OCI-LY1 (cell line): Measurements from ENCODE around the gene CHCHD4.

Experiments
- H2AFZ ChIP-seq: fragments of 200-600 bp; sonication (generic), shearing (Covaris generic); 2 replicates; pipeline ENCODE4 v1.6.0; 2014; ENCODE audit warnings: antibody characterized with exemption, mild to moderate bottlenecking, low read length
- H3F3A ChIP-seq: fragments of 200-600 bp; sonication (generic), shearing (Covaris generic); 2 replicates; pipeline ENCODE4 v1.6.0; 2014; ENCODE audit warnings: mild to moderate bottlenecking, antibody characterized with exemption, low read length, moderate library complexity; ENCODE audit not compliant: insufficient read depth
- H3K27ac ChIP-seq: fragments of 200-600 bp; sonication (generic); 2 replicates; pipeline ENCODE4 v1.5.1; 2014; ENCODE audit warnings: low read length, mixed run types, mild to moderate bottlenecking, low read depth; ENCODE audit not compliant: poor library complexity, severe bottlenecking
- H3K27me3 ChIP-seq: fragments of 200-600 bp; sonication (generic); 2 replicates; pipeline ENCODE4 v1.6.0; 2014; ENCODE audit warnings: antibody characterized with exemption, mild to moderate bottlenecking, low read length, moderate library complexity; ENCODE audit not compliant: insufficient read depth
- H3K36me3 ChIP-seq: fragments of 200-600 bp; sonication (generic); 2 replicates; pipeline ENCODE4 v1.6.1; 2014; ENCODE audit warnings: mild to moderate bottlenecking, antibody characterized with exemption, low read length, moderate library complexity, mixed read lengths; ENCODE audit not compliant: insufficient read depth
- H3K4me1 ChIP-seq: fragments of 200-600 bp; sonication (generic); 2 replicates; pipeline ENCODE4 v1.5.1; 2014; ENCODE audit warnings: mild to moderate bottlenecking, low read length, moderate library complexity; ENCODE audit not compliant: insufficient read depth, severe bottlenecking
- H3K4me2 ChIP-seq: fragments of 200-600 bp; sonication (generic), shearing (Covaris generic); 2 replicates; pipeline ENCODE4 v1.6.1; 2014; ENCODE audit warnings: low read length
- H3K4me3 ChIP-seq: fragments of 200-600 bp; sonication (generic); 2 replicates; pipeline ENCODE4 v1.5.1; 2014; ENCODE audit warnings: low read length, low read depth, mild to moderate bottlenecking, mixed read lengths; ENCODE audit not compliant: poor library complexity, severe bottlenecking
- H3K79me2 ChIP-seq: fragments of 200-600 bp; shearing (Covaris generic); 2 replicates; pipeline ENCODE4 v1.6.1; 2016; ENCODE audit warnings: mixed run types, low read length, mixed read lengths; ENCODE audit not compliant: insufficient read depth
- H3K9ac ChIP-seq: fragments of 200-600 bp; sonication (generic), shearing (Covaris generic); 2 replicates; pipeline ENCODE4 v1.6.1; 2014; ENCODE audit warnings: mild to moderate bottlenecking, low read length, mixed read lengths
- H3K9me2 ChIP-seq: fragments of 200-600 bp; sonication (generic), shearing (Covaris generic); 2 replicates; pipeline ENCODE4 v1.6.1; 2014; ENCODE audit warnings: low read depth, mild to moderate bottlenecking, low read length, mixed read lengths
- H3K9me3 ChIP-seq: fragments of 200-600 bp; shearing (Covaris generic); 2 replicates; pipeline ENCODE4 v1.6.1; 2014; ENCODE audit warnings: low read length, mixed read lengths
- H4K20me1 ChIP-seq: fragments of 200-600 bp; sonication (generic), shearing (Covaris generic); 2 replicates; pipeline ENCODE4 v1.6.0; 2016; ENCODE audit warnings: mild to moderate bottlenecking, low read length; ENCODE audit not compliant: insufficient read depth
- CTCF ChIP-seq: fragments of 200-600 bp; sonication (generic), shearing (Covaris generic); IDR thresholded peaks from 2 replicates; pipeline ENCODE4 v1.5.1; 2017; ENCODE audit warnings: mild to moderate bottlenecking, antibody characterized with exemption, low read length, moderate library complexity, mixed read lengths
- EZH2 ChIP-seq: fragments of 200-600 bp; sonication (generic), shearing (Covaris generic); IDR thresholded peaks from 2 replicates; pipeline ENCODE4 v1.8.0; 2017; ENCODE audit warnings: borderline replicate concordance, mixed run types, mild to moderate bottlenecking, antibody characterized with exemption, low read length, moderate library complexity, mixed read lengths

CHCHD4 gene

GRCh38 chr3:14153663-14154062 lies 29.0 kb upstream of the CHCHD4 start:
- Histone ChIP-seq H3K9ac (no peak overlapping the region), H3K9me2 (no peaks in the 10 kb centered on the region), H3K27me3 (no peaks in the 10 kb centered on the region), H3K9me3 (no peaks in the 10 kb centered on the region), H3F3A (no peaks in the 10 kb centered on the region), H3K27ac (no peak overlapping the region), H3K4me3 (no peak overlapping the region), H3K4me2 (no peak overlapping the region), H4K20me1 (no peaks in the 10 kb centered on the region), H3K79me2 (no peaks in the 10 kb centered on the region), H2AFZ (no peak overlapping the region), H3K36me3 (peaks cover 45% of the 10 kb centered on the region), H3K4me1 (no peaks in the 10 kb centered on the region)
- TF ChIP-seq EZH2: no peak
- no peak for TF ChIP-seq CTCF

- no peaks in the 10 kb centered on the region for H3K79me2 ChIP-seq
- H3K36me3 ChIP-seq: peaks cover 38% of the 10 kb centered on the region; the same call in 1 of the 2 replicates
- no peaks in the 10 kb centered on the region for H3K27me3 ChIP-seq
- no peak overlapping the region for H3K4me3 ChIP-seq
- H3K4me2 ChIP-seq: no peak overlapping the region
- H4K20me1 ChIP-seq: no peaks in the 10 kb centered on the region
- no peak overlapping the region for H3K9ac ChIP-seq
- no peaks in the 10 kb centered on the region for H3K9me2 ChIP-seq
- no peak for TF ChIP-seq CTCF
- TF ChIP-seq EZH2: no peak
- H3K4me1 ChIP-seq: no peaks in the 10 kb centered on the region
- H2AFZ ChIP-seq: no peak overlapping the region
- no peaks in the 10 kb centered on the region for H3F3A ChIP-seq
- H3K9me3 ChIP-seq: no peaks in the 10 kb centered on the region
- no peak overlapping the region for H3K27ac ChIP-seq
These were observed 28.3 kb upstream of the CHCHD4 start for GRCh38 chr3:14152963-14153355.

- Histone ChIP-seq H3K79me2 (no peaks in the 10 kb centered on the region), H3K27ac (no peak overlapping the region), H3K27me3 (no peaks in the 10 kb centered on the region), H3K36me3 (peaks cover 32% of the 10 kb centered on the region; the same call in 1 of the 2 replicates), H3K4me3 (no peak overlapping the region), H3K9me2 (no peaks in the 10 kb centered on the region), H3F3A (no peaks in the 10 kb centered on the region), H3K9me3 (no peaks in the 10 kb centered on the region), H3K4me2 (no peak overlapping the region), H2AFZ (no peak overlapping the region), H3K9ac (no peak overlapping the region), H3K4me1 (no peaks in the 10 kb centered on the region), H4K20me1 (no peaks in the 10 kb centered on the region)
- TF ChIP-seq CTCF (peak; percentile 40), EZH2 (no peak)
These were observed 27.7 kb upstream of the CHCHD4 start for GRCh38 chr3:14152233-14152962.
